Amniotic epithelial cell (primary cell): ENCODE data around the gene MYO10.
A peak's percentile ranks its signal among the peaks of the same experiment; 100 is the strongest.

Source experiments
- DNase-seq: peaks from one replicate; pipeline ENCODE4 v3.0.0-alpha.2; 2010; ENCODE audit warnings: low read depth

The MYO10 gene

GRCh38 chr5:16943846-16944678 lies 8.0 kb upstream of the MYO10 start:
- DNase-seq: no peak

GRCh38 chr5:16937503-16938161 lies 1.5 kb upstream of the MYO10 start:
- no peak for DNase-seq

- DNase-seq: no peak
These were observed 926 bp upstream of the MYO10 start for GRCh38 chr5:16936989-16937438.

- no peak for DNase-seq
These were observed 598 bp downstream of the MYO10 start for GRCh38 chr5:16935231-16936149.

- DNase-seq: no peak
These were observed 1.4 kb downstream of the MYO10 start for GRCh38 chr5:16934677-16935153.

GRCh38 chr5:16934123-16934522 lies 2.0 kb downstream of the MYO10 start:
- peak; percentile 65 for DNase-seq

- DNase-seq: no peak
These were observed 2.8 kb downstream of the MYO10 start for GRCh38 chr5:16933337-16933736.

- no peak for DNase-seq
These were observed 3.7 kb downstream of the MYO10 start for GRCh38 chr5:16932401-16932800.

- DNase-seq: no peak
These were observed 4.6 kb downstream of the MYO10 start for GRCh38 chr5:16931334-16932110.

GRCh38 chr5:16930496-16930895 lies 5.6 kb downstream of the MYO10 start:
- no peak for DNase-seq

GRCh38 chr5:16929831-16930230 lies 6.3 kb downstream of the MYO10 start:
- DNase-seq: no peak

- no peak for DNase-seq
These were observed 6.7 kb downstream of the MYO10 start for GRCh38 chr5:16929347-16929746.

GRCh38 chr5:16927613-16928012 lies 8.5 kb downstream of the MYO10 start:
- DNase-seq: no peak

- no peak for DNase-seq
These were observed 9.7 kb downstream of the MYO10 start for GRCh38 chr5:16926417-16926816.

- DNase-seq: no peak
These were observed 11.9 kb downstream of the MYO10 start for GRCh38 chr5:16924206-16924605.

GRCh38 chr5:16922430-16922829 lies 13.7 kb downstream of the MYO10 start:
- DNase-seq: no peak

- DNase-seq: no peak
These were observed 14.9 kb downstream of the MYO10 start for GRCh38 chr5:16921211-16921610.

- DNase-seq: no peak
These were observed 15.8 kb downstream of the MYO10 start for GRCh38 chr5:16920109-16920816.

GRCh38 chr5:16918891-16919671 lies 17.0 kb downstream of the MYO10 start:
- DNase-seq: no peak

GRCh38 chr5:16918156-16918555 lies 17.9 kb downstream of the MYO10 start:
- no peak for DNase-seq
